ENCODE results near the gene DEFB131A.
"Not testable (repeated sequence)": the region's sequence is repeated elsewhere in the genome, so short reads cannot be mapped to it uniquely, and the experiment has no call there.

GRCh38 chr4:9430061-9430460, 14.2 kb upstream of the DEFB131A start:
- not testable (repeated sequence) for TF ChIP-seq CTCF, EZH2phosphoT487 (IDR thresholded peaks at IDR 0.05; ENCODE audit: low read length)
